ENCODE results near the gene RBM26.

DNA sequence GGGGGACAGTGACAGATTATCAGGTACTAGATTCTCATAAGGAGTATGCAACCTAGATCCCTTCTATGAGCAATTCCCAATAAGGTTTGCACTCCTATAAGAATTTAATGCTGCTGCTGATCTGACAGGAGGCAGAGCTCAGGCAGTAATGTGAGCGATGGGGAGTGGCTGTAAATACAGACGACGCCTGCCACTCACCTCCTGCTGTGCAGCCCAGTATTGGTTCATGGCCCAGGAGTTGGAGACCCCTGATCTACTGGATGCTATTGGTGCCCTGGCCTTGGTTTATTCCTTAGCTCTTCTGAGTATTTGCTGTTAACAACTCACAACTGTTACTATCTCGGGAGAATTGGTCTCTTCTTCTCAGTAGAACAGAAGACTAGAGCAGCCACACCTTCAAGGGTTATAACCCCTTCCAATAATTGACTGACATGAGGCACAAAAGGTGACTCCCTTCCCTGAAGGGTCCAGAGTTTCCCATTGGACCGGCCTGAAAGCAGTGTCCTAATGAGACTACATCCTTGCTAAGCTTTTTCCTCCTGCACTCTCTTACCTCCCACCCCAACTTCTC, 35.0 kb upstream of the RBM26 start:
- TF ChIP-seq, protein P1, sequence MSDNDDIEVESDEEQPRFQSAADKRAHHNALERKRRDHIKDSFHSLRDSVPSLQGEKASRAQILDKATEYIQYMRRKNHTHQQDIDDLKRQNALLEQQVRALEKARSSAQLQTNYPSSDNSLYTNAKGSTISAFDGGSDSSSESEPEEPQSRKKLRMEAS (IDR thresholded peaks at IDR 0.05), result no peak
- TF ChIP-seq NFIC (IDR thresholded peaks at IDR 0.05), result no peak
